NB4 (cell line): ENCODE results near the gene DIDO1.

Source experiments
- DNase-seq: peaks from one replicate; pipeline ENCODE4 v3.0.0; 2010; ENCODE audit warnings: low read depth
- H3K4me3 ChIP-seq: one replicate; pipeline ENCODE4 v1.5.1; 2011; ENCODE audit warnings: mild to moderate bottlenecking, low read depth, low read length, moderate library complexity
- MAX ChIP-seq: IDR thresholded peaks from 2 replicates; pipeline ENCODE4 v1.6.1; 2011; ENCODE audit warnings: low read depth, low read length
- MYC ChIP-seq: IDR thresholded peaks from 2 replicates; pipeline ENCODE4 v1.6.1; 2011; ENCODE audit warnings: low read depth, low read length
- POLR2A ChIP-seq: IDR thresholded peaks from 2 replicates; pipeline ENCODE4 v1.6.1; 2011; ENCODE audit warnings: mild to moderate bottlenecking; ENCODE audit not compliant: insufficient read length; ENCODE audit errors: extremely low read depth
- TF ChIP-seq, protein P1 (sequence below): IDR thresholded peaks from one replicate; pipeline ENCODE4 v1.5.1; 2012; ENCODE audit warnings: low read depth, low read length

Gene DIDO1

DNA sequence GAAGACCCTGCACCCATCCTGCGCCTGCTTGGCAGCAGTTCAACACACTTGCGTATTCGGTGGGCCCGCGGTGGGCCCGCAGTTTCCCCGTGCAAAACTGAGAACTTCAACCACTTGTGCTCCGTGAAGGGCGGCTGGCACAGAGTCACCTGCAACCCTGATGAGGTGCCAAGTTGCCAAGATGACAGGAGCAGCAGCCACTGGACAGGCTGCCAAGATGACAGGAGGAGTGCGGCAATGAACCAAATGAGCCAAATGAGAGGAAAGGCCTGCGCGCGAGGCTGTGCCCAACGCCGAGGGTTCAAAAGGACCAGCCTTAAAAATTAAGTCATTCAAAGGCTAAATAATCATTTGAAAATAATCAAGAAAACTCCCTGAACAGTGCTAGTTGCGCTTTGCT lies 20.1 kb downstream of the DIDO1 start:
- no peak for TF ChIP-seq MYC
- TF ChIP-seq, protein P1, sequence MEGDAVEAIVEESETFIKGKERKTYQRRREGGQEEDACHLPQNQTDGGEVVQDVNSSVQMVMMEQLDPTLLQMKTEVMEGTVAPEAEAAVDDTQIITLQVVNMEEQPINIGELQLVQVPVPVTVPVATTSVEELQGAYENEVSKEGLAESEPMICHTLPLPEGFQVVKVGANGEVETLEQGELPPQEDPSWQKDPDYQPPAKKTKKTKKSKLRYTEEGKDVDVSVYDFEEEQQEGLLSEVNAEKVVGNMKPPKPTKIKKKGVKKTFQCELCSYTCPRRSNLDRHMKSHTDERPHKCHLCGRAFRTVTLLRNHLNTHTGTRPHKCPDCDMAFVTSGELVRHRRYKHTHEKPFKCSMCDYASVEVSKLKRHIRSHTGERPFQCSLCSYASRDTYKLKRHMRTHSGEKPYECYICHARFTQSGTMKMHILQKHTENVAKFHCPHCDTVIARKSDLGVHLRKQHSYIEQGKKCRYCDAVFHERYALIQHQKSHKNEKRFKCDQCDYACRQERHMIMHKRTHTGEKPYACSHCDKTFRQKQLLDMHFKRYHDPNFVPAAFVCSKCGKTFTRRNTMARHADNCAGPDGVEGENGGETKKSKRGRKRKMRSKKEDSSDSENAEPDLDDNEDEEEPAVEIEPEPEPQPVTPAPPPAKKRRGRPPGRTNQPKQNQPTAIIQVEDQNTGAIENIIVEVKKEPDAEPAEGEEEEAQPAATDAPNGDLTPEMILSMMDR: no peak
- no peak for TF ChIP-seq POLR2A
- no peak for TF ChIP-seq MAX
- no peak for DNase-seq
- no peak overlapping the region for H3K4me3 ChIP-seq

DNA sequence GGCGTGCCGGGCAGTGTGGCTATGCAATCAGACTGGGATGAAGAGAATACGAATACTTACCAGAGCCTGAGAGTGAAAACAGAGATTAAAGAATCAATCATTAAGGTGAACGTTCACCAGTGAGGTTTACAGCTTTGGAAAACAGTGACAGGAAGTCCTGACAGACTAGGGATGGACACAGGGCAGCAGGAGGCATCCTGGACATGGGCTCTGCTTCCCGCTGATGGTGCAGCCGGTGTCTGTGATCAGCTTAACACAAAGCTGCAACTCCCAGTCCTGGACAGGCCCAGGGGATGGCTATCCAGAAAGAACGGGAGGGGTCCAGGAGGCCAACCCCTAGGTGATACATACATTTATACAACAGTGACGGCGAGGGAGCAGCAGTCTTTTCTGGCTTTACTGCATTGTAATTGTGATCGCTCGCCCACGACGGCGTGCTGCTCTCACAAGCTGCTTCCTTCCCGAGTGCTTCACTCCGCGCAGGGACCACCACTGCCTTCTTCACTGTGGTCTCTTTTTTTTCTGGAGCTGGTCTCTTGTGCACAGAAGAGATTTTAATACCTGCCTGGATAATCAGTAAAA lies 20.7 kb downstream of the DIDO1 start:
- no peak for DNase-seq
- no peak for TF ChIP-seq MAX
- TF ChIP-seq POLR2A: no peak
- TF ChIP-seq MYC: no peak
- TF ChIP-seq, protein P1: no peak

DNA sequence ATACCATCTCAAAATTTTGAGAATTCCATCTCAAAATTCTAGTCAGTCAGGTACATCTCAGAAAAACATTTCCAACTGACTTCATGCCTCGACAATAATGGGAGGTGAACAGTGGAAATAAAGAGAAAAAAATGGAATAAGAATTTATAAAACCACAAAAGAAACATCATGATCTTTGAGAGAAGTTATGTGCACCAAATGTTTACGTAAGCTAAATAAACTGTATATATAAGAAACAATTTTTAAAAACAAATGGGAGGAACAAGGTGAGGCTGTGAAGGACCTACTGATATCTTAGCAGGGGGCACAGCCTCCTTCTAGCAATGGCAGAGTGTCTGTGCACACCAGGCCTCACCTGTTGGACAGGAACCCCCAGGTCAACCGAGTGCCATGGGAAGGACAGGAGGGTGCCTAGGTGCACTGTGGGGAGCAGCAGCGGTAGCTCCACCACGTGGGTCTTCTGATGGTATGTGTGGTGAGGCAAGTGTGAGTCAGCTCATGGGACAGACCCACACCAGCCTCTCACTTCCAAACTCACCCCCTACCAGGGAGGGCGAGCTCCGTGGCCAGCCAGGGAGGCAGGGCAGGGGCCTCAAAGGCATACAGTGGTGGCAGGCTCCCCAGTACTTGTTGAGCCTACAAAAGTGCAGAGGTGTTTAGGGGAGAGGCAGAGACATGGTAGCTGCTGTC lies 23.2 kb downstream of the DIDO1 start:
- no peak for DNase-seq
- H3K4me3 ChIP-seq: no peak overlapping the region
- TF ChIP-seq POLR2A (no peak), MAX (no peak), MYC (no peak)
- TF ChIP-seq, protein P1: no peak

More for the DNA sequence above, 20.7 kb downstream of the DIDO1 start:
- H3K4me3 ChIP-seq: no peak overlapping the region

DNA sequence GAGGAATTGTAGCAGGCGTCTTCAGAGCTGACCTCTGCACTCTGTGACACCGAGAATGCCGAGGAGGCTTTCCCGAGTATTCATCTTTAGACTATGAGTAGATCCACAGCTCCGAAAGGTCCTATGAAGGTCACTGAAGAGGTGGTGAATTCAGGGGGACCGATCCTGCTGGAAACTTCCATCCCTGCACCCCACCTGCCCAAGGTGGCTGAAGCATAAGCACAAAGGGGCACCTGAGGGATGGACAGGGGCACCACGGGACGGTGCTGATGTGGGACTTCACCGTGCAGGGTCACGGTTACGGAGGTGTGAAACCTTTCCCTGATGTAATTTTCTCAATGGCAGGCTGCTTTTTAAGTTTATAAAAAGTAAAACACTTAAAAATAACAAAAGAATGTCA lies 24.4 kb downstream of the DIDO1 start:
- TF ChIP-seq MAX (no peak), POLR2A (no peak), MYC (no peak)
- TF ChIP-seq, protein P1: no peak
- no peak for DNase-seq
- no peak overlapping the region for H3K4me3 ChIP-seq

GRCh38 chr20:62900692-62901584 lies 25.4 kb downstream of the DIDO1 start:
- no peak for DNase-seq
- H3K4me3 ChIP-seq: no peak overlapping the region
- TF ChIP-seq, protein P1: peak; percentile 12
- TF ChIP-seq POLR2A: no peak
